Tibial nerve (tissue), 4 donors: ENCODE results near the gene RAD9B.
"Not testable (repeated sequence)": the region's sequence is repeated elsewhere in the genome, so short reads cannot be mapped to it uniquely, and the experiment has no call there.

Source experiments
- EP300 ChIP-seq, 2 donors: sonication (generic); formaldehyde crosslinking; IDR thresholded peaks; one replicate each; pipeline ENCODE4 v1.6.1; 2017; ENCODE audit warnings: antibody characterized with exemption in 2 of 2, mild to moderate bottlenecking in 1 of 2
- TF ChIP-seq, protein P1 (sequence below), 5 experiments: fragments of 200-600 bp in 3 of 5; fragments of 450-650 bp in 2 of 5; sonication (generic) in 3 of 5; IDR thresholded peaks; one replicate each; pipeline ENCODE4 v1.5.1; 2016 to 2019; ENCODE audit warnings: antibody characterized with exemption in 5 of 5, mild to moderate bottlenecking in 3 of 5, moderate library complexity in 2 of 5

DNA sequence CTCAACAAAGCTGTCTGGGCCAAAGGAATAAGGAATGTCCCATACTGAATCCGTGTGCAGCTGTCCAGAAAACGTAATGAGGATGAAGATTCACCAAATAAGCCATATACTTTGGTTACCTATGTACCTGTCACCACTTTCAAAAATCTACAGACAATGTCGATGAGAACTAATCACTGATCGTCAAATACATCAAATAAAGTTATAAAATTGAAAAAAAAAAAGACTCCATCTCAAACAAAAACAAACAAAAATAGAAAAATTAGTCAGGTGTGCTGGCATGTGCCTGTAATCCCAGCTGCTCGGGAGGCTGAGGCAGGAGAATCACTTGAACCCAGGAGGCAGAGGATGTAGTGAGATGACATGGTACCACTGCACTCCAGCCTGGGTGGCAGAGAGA is 40.9 kb upstream of the RAD9B start:
- TF ChIP-seq, protein P1, sequence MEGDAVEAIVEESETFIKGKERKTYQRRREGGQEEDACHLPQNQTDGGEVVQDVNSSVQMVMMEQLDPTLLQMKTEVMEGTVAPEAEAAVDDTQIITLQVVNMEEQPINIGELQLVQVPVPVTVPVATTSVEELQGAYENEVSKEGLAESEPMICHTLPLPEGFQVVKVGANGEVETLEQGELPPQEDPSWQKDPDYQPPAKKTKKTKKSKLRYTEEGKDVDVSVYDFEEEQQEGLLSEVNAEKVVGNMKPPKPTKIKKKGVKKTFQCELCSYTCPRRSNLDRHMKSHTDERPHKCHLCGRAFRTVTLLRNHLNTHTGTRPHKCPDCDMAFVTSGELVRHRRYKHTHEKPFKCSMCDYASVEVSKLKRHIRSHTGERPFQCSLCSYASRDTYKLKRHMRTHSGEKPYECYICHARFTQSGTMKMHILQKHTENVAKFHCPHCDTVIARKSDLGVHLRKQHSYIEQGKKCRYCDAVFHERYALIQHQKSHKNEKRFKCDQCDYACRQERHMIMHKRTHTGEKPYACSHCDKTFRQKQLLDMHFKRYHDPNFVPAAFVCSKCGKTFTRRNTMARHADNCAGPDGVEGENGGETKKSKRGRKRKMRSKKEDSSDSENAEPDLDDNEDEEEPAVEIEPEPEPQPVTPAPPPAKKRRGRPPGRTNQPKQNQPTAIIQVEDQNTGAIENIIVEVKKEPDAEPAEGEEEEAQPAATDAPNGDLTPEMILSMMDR (IDR thresholded peaks at IDR 0.05): not testable (repeated sequence)
- TF ChIP-seq EP300 (IDR thresholded peaks at IDR 0.05): not testable (repeated sequence)
